Superior temporal gyrus (tissue), 1 donor: ENCODE data around the gene TOP3B.
A peak's percentile ranks its signal among the peaks of the same experiment; 100 is the strongest.

Experiments used
- DNase-seq: peaks from one replicate; pipeline ENCODE4 v3.0.0-alpha.2; 2016; ENCODE audit errors: extremely low spot score

The TOP3B gene, protein sequence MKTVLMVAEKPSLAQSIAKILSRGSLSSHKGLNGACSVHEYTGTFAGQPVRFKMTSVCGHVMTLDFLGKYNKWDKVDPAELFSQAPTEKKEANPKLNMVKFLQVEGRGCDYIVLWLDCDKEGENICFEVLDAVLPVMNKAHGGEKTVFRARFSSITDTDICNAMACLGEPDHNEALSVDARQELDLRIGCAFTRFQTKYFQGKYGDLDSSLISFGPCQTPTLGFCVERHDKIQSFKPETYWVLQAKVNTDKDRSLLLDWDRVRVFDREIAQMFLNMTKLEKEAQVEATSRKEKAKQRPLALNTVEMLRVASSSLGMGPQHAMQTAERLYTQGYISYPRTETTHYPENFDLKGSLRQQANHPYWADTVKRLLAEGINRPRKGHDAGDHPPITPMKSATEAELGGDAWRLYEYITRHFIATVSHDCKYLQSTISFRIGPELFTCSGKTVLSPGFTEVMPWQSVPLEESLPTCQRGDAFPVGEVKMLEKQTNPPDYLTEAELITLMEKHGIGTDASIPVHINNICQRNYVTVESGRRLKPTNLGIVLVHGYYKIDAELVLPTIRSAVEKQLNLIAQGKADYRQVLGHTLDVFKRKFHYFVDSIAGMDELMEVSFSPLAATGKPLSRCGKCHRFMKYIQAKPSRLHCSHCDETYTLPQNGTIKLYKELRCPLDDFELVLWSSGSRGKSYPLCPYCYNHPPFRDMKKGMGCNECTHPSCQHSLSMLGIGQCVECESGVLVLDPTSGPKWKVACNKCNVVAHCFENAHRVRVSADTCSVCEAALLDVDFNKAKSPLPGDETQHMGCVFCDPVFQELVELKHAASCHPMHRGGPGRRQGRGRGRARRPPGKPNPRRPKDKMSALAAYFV

DNA sequence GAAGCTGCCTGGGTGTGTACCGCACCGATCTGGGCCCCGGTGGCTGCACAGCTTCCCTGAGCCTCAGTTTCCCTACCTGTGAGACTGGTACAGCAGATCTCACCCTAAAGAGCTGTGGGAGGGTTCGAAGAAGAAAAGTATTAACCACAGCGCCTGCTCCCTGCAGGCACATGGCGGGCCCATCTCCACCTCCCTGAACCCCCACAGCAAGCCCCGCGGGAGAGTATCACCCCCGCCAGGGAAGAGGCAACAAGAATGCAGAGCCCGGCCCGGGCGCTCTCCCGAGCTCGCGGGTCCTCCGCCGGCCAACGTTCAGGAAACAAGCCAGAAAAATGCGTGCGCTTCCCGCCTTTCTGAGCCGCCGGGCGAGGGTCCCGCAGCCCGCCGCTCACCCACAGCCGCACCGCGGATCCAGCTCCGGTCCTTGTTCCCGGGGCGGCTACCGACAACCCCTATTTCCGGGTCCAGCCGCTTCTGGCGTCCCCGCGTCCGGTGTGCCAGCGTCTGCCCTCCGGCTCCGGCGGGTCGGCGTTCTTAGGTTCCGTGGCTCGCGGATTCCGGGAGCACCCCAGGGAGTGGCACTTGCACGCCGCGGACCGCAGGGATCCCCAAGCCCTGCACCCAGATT is at the start of gene TOP3B:
TSS of gene TOP3B (minus strand) at position 450 of the 628 bp plus-strand sequence. CDS start 7,078 bp downstream, outside the sequence.
- DNase-seq = peak; percentile 86

DNA sequence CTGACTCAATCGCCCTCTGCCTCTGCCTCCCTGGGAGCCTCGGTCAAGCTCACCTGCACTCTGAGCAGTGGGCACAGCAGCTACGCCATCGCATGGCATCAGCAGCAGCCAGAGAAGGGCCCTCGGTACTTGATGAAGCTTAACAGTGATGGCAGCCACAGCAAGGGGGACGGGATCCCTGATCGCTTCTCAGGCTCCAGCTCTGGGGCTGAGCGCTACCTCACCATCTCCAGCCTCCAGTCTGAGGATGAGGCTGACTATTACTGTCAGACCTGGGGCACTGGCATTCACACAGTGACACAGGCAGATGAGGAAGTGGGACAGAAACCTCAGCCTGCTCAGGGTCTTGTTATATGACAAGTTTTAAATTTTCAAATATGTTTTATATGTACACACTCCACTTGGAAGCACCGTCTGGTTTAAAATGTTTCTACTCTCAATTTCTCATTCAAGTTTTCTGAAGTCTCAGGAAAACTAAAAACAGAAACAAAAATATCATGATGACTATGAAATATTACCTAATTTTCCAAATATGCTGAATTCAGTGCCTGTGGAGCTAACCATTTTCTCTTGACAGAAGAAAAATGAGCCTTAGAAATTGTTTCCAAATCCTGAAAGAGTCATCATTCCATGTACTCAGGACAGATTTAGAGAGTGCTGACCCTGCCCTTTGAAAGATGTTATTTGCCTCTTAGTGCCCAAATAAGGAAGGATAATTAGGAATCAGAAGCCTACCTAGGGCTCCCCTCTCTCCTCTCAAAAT is 48.8 kb upstream of the TOP3B start:
- no peak for DNase-seq

DNA sequence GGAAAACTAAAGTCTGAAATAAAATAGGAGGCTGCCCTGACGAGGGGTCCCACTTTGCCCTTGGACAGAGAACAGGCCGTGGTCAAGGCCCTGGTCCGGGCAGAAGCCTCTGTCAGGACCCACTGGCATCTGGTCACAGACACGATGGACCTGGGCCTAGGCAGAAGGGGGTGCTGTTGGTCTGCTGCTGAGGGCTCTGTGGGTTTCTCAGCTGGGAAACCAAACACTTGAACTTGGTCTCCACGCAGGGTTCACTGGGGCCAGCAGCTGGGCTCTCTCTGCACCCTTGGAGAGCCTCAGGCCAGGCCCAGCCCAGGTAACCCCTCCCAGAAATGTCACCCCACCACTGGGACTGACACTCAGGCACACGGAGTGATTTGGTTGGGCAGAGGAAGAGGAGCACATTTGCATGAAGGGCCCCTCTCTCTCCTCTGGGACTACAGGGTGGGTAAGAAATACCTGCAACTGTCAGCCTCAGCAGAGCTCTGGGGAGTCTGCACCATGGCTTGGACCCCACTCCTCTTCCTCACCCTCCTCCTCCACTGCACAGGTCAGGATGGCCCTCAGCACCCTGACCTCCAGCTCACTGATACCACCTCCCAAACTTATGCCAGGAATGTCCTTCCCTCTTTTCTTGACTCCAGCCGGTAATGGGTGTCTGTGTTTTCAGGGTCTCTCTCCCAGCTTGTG is 48.1 kb upstream of the TOP3B start:
- DNase-seq = no peak

DNA sequence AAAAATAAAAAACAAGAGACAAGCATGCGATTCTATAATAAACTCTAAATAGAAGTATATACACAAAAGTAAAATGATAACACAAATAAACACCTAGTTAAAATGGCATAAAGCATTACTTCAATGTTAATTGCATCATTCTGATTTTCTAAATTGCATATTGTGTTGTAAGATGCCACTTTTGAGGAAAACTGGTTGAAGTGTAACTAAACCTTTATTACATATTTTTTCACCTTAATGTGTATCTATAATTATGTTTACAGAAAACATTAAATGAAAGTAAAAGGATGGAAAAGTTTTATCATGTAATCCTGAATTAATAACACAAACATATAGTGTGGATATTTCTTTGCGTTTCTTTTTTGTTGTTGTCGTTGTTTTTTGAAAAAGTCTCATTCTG is 45.4 kb upstream of the TOP3B start:
- no peak for DNase-seq

DNA sequence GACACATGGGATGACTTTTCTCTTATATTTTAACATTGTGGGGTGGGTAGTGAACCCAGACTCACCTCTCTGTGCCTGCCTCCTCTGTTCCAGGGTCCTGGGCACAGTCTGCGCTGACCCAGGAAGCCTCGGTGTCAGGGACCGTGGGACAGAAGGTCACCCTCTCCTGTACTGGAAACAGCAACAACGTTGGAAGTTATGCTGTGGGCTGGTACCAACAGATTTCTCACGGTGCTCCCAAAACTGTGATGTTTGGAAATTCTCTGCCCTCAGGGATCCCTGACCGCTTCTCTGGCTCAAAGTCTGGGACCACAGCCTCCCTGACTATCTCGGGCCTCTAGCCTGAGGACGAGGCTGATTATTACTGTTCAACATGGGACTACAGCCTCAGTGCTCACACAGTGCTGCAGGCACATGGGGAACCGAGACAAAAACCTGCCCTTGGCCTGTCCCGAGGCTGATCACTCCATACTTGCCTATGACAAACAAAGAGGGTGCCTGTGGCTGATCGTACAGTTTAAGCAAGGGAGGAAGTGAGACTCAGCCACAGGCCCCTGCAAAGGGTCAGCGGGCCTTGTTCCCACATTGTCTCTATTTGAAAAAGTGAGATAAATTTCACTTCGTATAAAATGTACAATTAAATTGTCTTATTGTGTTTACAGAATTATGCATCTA is 43.7 kb upstream of the TOP3B start:
- no peak for DNase-seq

DNA sequence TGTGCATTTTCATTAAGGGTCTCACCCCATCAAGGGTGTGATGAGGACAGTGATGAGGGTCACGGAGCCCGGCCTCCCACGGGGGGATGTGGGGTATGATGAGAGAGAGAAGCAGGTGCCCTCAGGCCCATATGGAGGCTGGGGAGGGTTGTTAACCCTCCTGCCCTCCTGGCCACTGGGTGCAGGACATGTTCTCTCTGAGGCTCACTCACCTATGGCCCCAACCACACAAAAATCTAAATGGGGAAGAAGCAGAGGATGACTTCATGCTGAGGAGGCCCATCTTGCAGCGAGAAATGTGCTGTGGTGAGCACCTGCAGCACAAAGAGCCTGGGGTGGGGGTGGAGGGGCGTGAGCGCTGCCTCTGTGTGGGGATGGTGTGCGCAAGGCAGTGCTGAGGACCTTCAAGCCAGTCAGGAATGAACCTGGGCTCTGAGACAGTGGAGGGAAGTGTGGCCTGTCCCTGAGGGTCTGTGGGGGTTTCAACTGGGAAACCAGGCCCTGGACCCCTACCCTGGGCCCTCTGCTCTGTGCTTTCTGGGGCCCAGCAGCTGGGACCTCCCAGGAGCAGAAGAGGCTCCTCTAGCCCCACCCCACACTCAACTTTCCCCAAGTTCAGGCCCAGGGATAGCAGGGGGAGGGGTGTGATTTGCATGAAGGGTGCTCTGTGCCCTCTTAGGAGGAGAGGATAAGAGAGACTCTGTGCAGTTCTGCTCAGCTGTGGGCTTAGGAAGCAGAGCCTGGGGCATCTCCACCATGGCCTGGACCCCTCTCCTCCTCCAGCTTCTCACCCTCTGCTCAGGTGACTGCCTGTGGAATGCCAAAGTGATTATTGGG is 43.0 kb upstream of the TOP3B start:
- DNase-seq = no peak

DNA sequence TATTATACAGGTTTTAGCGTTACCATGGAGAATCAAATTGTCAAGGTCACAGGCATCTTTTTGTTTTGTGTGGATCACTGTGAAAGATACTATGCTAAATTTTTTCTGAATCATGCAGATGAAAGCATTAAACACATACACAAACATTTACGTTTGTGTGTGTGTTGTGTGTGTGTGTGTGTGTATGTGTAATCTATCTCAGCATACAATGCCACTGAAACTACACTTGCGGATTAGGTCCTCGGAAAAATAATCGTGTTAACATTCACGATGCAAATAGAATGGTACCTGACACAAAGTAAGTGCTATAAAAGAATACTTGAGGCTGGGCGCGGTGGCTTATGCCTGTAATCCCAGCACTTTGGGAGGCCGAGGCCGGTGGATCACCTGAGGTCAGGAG is 41.9 kb upstream of the TOP3B start:
- no peak for DNase-seq

DNA sequence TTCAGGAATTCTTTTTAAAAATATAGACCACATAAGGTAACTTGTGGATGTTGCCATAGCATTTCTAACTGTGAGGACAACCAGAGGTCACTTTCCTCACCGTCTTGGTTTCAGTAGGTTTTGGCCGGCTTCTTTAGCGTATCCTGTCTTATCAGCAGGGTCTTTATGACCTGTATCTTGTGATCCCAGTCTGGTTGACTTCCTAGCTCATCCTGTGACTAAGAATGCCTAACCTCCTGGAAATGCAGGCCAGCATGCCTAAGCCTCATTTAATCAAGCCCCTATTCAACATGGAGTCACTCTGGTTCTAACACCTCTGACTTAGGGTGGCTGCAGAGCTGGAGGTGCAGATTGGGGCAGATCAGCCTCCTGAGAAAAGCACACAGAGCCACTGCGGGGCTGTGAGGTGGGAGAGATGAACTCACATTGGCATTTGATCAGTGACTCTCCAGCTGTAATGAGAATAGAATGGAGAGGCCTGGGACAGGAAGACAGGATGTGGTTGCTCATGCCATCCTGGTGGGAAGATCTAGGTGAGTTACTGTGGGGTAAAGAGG is 41.1 kb upstream of the TOP3B start:
- DNase-seq = no peak

DNA sequence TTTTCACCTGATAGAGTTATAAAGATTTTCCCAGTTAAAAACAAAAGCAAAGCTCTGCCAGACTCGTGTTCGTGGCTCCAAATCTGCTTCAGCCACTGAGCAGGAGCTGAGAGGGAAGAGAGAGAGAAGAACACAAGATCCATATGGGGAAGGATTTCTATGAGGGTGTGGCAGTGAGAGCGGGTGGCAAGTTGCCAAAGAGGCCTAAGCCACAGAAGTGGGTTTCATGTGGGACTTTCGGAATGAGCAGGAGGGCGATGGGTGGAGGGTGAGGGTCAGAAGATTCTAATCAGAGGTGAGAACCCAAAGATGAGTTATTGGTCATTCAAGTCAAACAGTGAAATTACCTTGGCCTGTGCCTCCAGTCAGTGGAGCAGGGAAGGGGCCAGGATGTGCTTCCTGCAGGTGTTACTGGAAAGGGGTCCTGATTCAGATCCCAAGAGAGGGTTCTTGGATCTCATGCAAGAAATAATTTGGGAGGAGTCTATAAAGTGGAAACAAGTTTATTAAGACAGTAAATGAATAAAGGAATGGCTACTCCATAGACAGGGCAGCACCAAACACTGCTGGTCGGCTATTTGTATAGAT is 40.5 kb upstream of the TOP3B start:
- DNase-seq = no peak

DNA sequence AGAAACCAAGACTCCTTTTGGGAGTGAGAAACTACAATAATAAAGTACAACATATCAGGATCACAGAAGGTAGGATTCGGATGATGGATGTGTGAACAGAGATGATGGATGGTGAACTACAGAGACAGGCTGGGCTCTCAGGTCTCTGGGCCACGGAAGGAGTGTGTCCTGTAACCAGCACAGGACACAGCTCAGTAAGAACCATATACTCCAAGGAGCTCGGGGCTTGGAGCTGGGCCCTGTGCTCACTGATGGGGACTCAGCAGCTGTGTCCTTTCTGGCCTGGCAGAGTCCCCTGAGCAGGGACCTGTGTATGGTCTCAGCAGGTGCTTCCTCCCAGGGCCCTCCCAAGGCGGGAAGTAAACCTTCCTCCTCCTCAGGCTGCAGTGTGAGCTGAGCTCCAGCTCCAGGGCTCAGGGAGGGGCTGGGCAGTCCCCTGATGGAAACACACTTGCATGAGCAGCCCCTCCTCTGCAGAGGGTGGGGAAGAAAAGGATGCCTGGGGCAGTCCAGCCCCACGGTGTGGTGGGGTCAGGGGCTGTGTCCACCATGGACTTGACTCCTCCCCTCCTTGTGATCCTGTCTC is 39.8 kb upstream of the TOP3B start:
- DNase-seq = no peak

DNA sequence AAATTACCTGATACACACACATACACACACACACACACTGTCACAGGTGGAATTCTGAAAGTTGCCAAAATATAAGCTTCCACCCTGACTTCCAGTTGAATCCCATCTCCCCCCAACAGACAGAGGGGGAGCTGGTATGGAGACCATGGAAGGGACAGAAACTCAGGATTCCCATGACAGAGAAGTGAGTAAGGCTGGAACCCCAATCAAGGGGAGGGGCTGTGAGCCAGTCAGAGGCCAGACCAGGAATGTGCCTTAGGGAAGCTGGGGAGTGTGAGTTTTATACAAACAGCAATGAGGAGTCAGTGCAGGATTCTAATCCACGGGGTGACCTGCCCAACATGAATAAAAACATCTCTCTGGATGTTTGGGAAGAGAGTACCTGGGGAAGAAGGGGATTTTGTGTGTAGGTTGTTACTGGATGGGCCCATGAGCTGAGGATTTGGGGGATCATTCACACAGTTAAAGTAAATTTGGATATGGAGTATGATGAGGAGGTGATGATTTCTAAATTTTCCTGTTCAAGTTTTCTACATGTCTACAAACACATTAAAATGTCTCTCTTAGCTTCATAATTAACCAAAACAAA is 38.7 kb upstream of the TOP3B start:
- no peak for DNase-seq

DNA sequence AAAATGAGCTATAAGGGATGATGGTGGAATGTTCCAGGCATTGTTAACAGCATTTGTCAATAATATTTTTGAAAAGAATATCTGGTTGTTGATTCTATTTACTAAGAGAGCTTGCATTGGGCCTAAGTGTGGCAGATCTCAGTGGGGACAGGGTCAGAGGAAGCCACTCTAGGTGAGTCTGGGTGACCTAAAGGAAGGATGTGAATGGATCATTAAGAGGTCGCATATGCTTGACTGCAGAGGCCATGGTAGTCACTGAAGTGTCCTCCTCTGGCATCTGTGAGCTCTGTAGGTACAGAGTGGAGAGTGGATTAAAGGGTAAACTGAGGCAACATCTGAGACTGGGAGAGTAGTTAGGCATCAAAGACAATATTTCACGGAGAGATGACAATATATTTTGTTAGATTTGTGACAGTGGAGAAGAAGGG is 37.9 kb upstream of the TOP3B start:
- DNase-seq = no peak

DNA sequence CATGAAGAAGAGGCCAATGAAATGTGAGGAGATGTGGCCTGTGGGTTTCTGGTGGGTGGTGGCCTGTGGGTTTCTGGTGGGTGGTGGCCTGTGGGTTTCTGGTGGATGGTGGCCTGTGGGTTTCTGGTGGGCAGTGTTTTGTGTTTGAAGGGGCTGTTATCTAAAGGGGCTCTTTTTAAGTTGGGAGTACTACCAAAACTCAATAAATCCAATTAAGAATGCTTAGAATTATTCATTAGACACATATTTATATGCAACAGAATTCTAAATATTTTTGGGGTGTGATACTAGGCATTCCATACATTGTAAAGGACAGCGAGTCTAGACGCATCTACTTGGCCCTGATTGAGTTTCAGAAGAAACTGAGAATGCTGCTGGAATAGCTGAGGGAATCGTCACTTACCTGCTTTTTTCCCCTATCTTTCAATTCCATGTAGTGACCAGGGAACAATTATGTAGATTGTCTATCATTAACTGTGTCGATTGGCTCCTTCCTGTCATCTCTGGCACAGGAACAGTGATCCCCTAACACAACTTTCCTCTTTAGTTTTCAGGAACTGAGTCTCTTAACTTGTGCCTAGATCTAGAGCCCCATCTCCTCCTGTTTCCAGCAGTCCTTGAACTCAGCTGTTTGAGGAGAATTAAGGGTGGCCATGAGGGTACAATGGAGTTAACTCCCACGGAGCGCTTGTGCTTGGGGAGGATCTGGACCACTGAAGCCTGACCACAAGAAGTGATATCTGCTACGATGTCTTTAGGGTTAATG is 37.3 kb upstream of the TOP3B start:
- no peak for DNase-seq

DNA sequence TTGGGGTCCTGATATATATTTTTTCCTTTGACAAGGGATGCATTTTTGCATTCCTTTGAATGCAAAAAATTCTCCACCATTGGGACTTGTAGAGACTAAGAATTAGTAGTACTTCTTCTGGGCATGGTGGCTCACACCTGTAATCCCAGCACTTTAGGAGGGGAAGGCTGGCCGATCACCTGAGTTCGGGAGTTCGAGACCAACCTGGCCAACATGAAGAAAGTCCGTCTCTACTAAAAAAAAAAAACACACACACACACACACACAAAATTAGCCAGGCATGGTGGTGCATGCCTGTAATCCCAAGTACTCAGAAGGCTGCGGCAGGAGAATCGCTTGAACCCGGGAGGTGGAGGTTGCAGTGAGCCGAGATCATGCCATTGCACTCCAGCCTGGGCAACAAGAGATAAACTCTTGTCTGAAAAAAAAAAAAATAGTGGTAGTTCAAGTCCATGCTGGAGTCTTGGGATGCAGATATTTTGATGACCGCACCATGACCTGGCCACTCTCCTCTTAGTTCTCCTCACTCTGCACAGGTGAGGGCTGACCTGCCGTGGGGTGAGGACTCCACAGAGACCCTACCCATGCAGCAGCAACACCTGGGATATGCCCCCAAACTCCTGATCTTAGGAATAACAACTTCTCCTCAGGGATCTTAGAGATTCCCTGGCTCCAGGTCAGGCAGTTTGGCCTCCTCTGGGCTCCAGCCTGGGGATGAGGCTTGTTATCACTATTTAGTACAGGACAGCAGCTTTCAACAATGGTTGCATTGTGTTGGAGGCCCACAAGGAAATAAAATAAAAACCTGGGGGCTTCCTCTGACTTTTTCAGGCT is 36.5 kb upstream of the TOP3B start:
- DNase-seq = no peak

DNA sequence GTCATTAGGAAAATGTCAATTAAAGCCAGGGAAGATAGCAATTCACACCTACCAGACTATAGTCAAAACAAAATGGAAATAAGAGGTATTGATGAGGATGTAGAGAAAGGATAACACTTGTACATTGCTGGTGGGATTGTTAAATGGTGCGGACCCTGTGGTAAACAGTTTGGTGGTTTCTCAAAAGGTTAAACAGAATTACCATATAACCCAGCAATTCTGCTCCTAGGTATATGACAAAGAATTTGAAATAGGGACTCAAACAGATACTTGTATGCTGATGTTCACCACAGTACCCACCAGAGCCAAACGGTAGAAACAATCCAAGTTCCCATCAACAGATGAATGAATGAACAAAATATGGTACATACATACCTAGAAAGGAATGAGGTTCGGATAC is 33.0 kb upstream of the TOP3B start:
- no peak for DNase-seq

DNA sequence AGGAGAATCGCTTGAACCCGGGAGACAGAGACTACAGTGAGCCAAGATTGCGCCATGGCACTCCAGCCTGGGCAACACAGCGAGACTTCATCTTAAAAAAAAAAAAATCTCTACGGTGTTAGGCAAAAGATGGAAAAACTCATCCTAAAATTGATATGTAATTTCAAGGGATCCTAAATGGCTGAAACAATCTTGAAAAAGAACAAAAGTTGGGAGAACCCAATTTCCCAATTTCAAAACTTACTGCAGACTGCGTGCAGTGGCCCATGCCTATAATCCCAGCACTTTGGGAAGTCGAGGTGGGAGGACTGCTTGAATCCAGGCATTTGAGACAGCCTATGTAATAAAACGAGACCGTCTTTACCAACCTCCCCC is 31.7 kb upstream of the TOP3B start:
- DNase-seq = no peak
